ENCODE results near the gene FAM174A.

FAM174A gene

DNA sequence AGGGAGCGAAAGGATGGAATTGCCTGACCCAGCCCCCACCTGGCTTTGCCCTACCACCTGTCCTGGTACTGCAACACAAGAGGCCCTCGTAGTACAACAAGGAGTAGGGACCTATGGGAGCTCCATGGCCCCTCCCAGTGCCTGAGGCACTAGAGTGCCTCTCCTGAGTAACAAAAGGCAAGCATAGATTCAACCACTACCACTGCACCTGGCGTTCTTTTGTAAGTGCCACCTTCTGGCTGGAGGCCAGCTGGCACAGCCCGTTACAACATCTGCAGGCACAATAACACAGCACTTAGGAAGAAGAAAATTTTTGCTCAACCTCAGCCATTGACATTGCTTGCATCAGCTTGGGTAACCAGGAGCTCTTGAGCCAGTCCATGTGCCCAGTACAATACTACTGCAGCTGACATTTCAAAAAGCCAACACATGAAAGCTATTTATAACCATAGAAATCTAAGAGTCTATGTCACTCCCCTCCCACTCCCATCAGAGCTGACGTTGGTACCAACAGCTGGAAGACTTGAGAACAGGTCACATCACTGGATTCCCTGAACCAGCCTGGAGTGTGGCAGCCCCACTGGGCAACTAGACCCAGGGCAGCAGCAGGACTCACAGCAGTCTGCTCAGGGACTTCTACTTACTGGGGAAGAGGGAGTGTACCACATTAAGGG is 17.7 kb upstream of the FAM174A start:
- TF ChIP-seq, protein P1, sequence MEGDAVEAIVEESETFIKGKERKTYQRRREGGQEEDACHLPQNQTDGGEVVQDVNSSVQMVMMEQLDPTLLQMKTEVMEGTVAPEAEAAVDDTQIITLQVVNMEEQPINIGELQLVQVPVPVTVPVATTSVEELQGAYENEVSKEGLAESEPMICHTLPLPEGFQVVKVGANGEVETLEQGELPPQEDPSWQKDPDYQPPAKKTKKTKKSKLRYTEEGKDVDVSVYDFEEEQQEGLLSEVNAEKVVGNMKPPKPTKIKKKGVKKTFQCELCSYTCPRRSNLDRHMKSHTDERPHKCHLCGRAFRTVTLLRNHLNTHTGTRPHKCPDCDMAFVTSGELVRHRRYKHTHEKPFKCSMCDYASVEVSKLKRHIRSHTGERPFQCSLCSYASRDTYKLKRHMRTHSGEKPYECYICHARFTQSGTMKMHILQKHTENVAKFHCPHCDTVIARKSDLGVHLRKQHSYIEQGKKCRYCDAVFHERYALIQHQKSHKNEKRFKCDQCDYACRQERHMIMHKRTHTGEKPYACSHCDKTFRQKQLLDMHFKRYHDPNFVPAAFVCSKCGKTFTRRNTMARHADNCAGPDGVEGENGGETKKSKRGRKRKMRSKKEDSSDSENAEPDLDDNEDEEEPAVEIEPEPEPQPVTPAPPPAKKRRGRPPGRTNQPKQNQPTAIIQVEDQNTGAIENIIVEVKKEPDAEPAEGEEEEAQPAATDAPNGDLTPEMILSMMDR (IDR thresholded peaks at IDR 0.05; ENCODE audit: low read depth, low read length): no peak
- no peak overlapping the region for H3K4me3 ChIP-seq (ENCODE audit: low read depth, low read length)

DNA sequence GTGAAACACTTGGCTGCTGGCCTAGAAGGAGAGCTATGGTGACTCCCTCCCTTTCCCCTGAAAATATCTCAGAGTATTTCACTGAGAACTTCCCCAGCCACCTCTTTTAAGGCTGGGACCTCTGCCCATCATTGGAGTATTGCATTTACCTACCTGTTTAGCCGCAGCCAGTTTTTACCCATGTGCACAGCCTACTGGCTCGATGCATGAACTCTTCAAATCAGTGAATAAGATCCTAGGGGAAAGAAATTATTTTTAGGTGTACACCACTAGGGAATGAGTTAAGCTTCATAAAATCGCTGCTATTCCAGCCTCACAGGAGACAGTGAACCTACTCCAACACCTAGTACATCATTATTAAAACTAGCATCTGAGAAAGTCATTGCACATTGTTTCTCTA is 16.8 kb upstream of the FAM174A start:
- H3K4me3 ChIP-seq (ENCODE audit: low read depth, low read length): no peak overlapping the region
- TF ChIP-seq, protein P1 (IDR thresholded peaks at IDR 0.05; ENCODE audit: low read depth, low read length): no peak

DNA sequence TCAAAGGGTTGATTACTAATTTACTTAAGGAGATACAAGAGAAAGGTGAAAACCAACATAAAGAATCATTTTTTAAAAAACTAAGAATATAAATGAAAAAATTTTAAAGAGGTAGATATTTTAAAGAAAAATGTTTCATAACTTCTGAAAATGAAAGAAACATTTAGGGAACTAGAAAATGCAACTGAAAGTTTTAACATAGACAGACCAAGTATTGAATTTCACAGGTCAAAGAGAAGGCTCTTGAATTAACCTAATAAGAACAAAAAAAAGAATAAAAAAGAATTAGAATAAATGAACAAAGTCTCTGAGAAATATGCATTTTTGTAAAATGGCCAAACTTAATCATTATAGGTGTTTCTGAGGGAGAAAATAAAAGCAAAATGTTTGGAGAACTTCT is 16.1 kb upstream of the FAM174A start:
- TF ChIP-seq, protein P1 (IDR thresholded peaks at IDR 0.05; ENCODE audit: low read depth, low read length): no peak
- no peak overlapping the region for H3K4me3 ChIP-seq (ENCODE audit: low read depth, low read length)

DNA sequence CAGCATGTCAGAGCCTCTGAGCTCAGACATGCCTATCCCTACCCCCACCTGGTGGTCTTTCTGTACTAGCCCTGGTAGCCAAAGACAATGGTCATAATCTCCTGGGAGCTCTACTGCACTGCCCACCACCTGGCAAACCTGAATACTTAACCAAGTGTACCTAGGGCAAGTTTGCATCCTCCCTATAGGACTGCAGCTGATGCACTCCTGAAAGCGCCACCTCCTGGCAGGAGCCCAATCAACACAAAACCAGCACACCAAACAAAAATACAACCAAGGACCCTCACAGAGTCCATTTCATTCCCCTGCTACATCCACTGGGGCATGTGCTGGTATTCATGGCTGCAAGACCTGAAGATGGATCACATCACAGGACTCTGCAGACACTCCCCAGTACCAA is 14.8 kb upstream of the FAM174A start:
- no peak overlapping the region for H3K4me3 ChIP-seq (ENCODE audit: low read depth, low read length)
- TF ChIP-seq, protein P1 (IDR thresholded peaks at IDR 0.05; ENCODE audit: low read depth, low read length): no peak

DNA sequence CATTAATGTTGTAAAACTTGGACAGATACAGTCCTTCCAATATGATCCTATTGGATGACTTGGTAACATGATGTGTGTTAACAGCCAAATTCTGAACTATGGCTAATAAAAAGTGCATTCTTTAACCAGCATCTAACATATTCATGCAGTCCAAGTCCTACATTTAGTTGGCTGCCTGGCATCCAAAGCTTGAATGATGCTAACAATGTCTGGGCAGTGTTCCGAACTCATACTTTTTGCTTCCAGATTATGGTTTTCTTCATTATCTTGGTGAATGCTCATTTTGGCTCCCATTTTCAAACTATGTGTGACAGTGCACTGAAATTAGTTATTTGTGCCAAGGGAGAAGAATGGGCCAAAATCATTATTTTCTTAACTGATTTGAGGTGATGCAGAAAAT is 2.8 kb downstream of the FAM174A start:
- TF ChIP-seq, protein P1 (IDR thresholded peaks at IDR 0.05; ENCODE audit: low read depth, low read length): no peak
- no peak overlapping the region for H3K4me3 ChIP-seq (ENCODE audit: low read depth, low read length)

DNA sequence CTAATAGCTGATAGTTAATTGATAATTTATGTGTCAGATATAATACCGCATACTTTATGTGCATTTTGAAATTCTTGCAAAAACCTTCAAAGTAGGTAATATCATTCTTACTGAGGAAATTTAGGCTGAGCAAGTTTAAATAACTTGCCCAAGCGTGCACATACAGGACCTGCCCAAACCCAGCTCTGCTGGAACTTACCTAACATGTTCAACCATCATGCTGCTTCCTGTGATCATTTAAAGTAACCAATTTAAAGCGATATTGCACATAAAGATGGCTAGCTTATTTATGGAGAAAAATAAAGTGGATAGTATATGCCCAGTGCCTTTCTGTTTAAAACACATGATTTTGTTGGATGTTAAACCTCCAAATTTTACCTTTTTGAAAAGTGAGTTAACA is 4.3 kb downstream of the FAM174A start:
- no peak overlapping the region for H3K4me3 ChIP-seq (ENCODE audit: low read depth, low read length)
- TF ChIP-seq, protein P1 (IDR thresholded peaks at IDR 0.05; ENCODE audit: low read depth, low read length): no peak

DNA sequence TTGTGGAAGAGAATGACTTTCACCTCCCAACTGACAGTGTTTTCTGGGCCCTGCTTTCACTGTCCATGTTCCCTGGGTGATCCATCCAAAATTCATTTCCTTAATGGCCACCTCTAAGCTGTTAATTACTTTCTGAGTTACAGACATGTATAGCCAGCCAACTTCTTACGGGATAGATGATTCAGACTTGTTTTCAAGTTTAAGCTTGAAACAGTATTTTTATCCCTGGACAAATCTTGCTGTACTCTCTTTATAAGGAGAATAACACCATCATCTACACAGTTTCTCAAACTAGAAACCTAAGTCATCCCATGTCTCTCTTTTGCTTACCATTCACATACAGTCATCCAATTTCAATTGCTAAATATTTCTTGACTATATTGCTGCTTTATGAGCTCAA is 6.9 kb downstream of the FAM174A start:
- H3K4me3 ChIP-seq (ENCODE audit: low read depth, low read length): no peak overlapping the region
- TF ChIP-seq, protein P1 (IDR thresholded peaks at IDR 0.05; ENCODE audit: low read depth, low read length): no peak
